NK-92 (cell line): Measurements from ENCODE around the gene ACY1.

Source experiments
- DNase-seq: peaks from one replicate; lab custom pipeline; 2025; ENCODE audit not compliant: unreplicated experiment; lab: John Stamatoyannopoulos, UW

The ACY1 gene

GRCh38 chr3:51945926-51946705 is 37.2 kb upstream of the ACY1 start:
- DNase-seq, result no peak

GRCh38 chr3:51946796-51947195 is 36.5 kb upstream of the ACY1 start:
- DNase-seq, result no peak

- DNase-seq, result no peak
These were observed 36.0 kb upstream of the ACY1 start for GRCh38 chr3:51947215-51947900.

- no peak for DNase-seq
These were observed 35.2 kb upstream of the ACY1 start for GRCh38 chr3:51948016-51948580.

- no peak for DNase-seq
These were observed 34.2 kb upstream of the ACY1 start for GRCh38 chr3:51949121-51949520.

- DNase-seq, result no peak
These were observed 32.4 kb upstream of the ACY1 start for GRCh38 chr3:51950899-51951298.

GRCh38 chr3:51953445-51953844 is 29.9 kb upstream of the ACY1 start:
- no peak for DNase-seq

GRCh38 chr3:51954105-51954504 is 29.2 kb upstream of the ACY1 start:
- no peak for DNase-seq

GRCh38 chr3:51954713-51955112 is 28.6 kb upstream of the ACY1 start:
- DNase-seq, result no peak

GRCh38 chr3:51955175-51955892 is 28.0 kb upstream of the ACY1 start, which contains the start of gene GPR62:
Gene GPR62 (plus strand): TSS chr3:51955381. CDS start chr3:51955653, 272 bp downstream.
- no peak for DNase-seq

GRCh38 chr3:51955893-51956770 is 27.2 kb upstream of the ACY1 start:
- DNase-seq, result no peak

GRCh38 chr3:51957520-51958205 is 25.7 kb upstream of the ACY1 start:
- DNase-seq, result no peak

- no peak for DNase-seq
These were observed 24.5 kb upstream of the ACY1 start for GRCh38 chr3:51958603-51959521.

- DNase-seq, result no peak
These were observed 23.7 kb upstream of the ACY1 start for GRCh38 chr3:51959651-51960050.

- DNase-seq, result no peak
These were observed 22.9 kb upstream of the ACY1 start for GRCh38 chr3:51960386-51960785.

GRCh38 chr3:51961011-51961410 is 22.3 kb upstream of the ACY1 start:
- no peak for DNase-seq

- no peak for DNase-seq
These were observed 21.4 kb upstream of the ACY1 start for GRCh38 chr3:51961602-51962569.
